Esophagus muscularis mucosa (tissue), 4 donors: ENCODE results near the gene NAXD.

Experiments used
- CTCF ChIP-seq, 3 experiments: fragments of 200-600 bp in 2 of 3; fragments of 450-650 bp in 1 of 3; sonication (generic) in 2 of 3; IDR thresholded peaks; one replicate each; pipeline ENCODE4 v1.5.1; 2017 to 2019; ENCODE audit warnings: antibody characterized with exemption in 3 of 3, mild to moderate bottlenecking in 2 of 3, moderate library complexity in 1 of 3
- EP300 ChIP-seq: sonication (generic); formaldehyde crosslinking; IDR thresholded peaks from one replicate; pipeline ENCODE4 v1.6.1; 2017; ENCODE audit warnings: antibody characterized with exemption
- POLR2A ChIP-seq: fragments of 450-650 bp; IDR thresholded peaks from one replicate; pipeline ENCODE4 v1.6.1; 2017; ENCODE audit warnings: antibody characterized with exemption, moderate library complexity, mild to moderate bottlenecking, low read depth
- POLR2AphosphoS5 ChIP-seq, 2 donors: sonication (generic); formaldehyde crosslinking; IDR thresholded peaks; one replicate each; pipeline ENCODE4 v1.6.1; 2017; ENCODE audit warnings: antibody characterized with exemption in 2 of 2

DNA sequence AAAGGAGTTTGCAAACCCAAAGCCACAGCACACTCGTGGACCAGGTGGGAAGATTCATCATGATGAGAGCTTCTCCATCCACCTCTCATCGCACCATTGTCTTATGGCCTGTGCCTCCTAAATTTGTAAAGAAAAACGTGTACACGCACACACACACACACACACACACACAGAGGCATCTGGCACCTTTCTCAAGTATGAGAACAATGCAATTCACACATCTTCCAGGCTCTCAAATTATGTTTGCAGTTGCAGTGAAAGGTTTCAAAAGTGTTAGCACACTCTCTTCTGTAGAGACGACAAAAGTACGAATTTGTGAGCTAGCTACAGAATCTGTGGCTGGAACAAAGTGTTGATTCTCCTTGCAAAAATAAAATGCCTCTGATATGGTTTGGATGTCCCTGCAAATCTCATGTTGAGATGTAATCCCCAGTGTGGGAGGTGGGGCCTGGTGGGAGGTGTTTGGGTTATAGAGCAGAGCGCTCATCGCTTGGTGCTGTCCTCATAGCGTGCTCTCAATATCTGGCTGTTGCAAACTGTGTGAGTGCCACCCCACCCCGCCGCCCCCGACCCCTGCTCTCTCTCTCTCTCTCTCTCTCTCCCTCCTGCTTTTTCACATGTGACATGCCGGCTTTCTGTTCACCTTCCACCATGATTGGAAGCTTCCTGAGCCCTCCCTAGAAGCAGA lies 32.0 kb upstream of the NAXD start:
- no peak for TF ChIP-seq POLR2A
- TF ChIP-seq CTCF (IDR thresholded peaks at IDR 0.05) = no peak
- TF ChIP-seq POLR2AphosphoS5 (IDR thresholded peaks at IDR 0.05) = no peak
- TF ChIP-seq EP300 = no peak
